SK-N-SH (cell line): ENCODE results near the gene OS9. TPM values are rescaled to one million over a fixed set of nuclear protein-coding genes. Genes with fewer than 3 reads are reported as not detected.
"Not testable (repeated sequence)": the region's sequence is repeated elsewhere in the genome, so short reads cannot be mapped to it uniquely, and the experiment has no call there.

Source experiments
- CTCF ChIA-PET: fragments of 300-600, 350-600 bp; formaldehyde crosslinking; extraction: SDS; loops from one replicate; lab custom pipeline; 2021; lab: Yijun Ruan, JAX
- POLR2A ChIA-PET: fragments of 350-600 bp; sonication (Branson Sonifier 250); formaldehyde crosslinking; extraction: SDS; loops from one replicate; lab custom pipeline; 2020; ENCODE audit warnings: antibody characterized with exemption, inconsistent platforms; lab: Yijun Ruan, JAX
- DNase-seq: peaks from one replicate; pipeline ENCODE4 v3.0.0; 2012
- H2AFZ ChIP-seq: fragments of 200-600 bp; sonication (generic); 2 replicates; pipeline ENCODE4 v1.8.1; 2016; ENCODE audit warnings: antibody characterized with exemption, mild to moderate bottlenecking, low read depth
- H3F3A ChIP-seq: fragments of 200-600 bp; sonication (generic); replicated peaks from 2 replicates; pipeline ENCODE3; 2016; ENCODE audit warnings: antibody characterized with exemption, mild to moderate bottlenecking; ENCODE audit not compliant: insufficient read depth
- H3K27ac ChIP-seq, 2 experiments: fragments of 200-500 bp in 1 of 2; fragments of 200-600 bp in 1 of 2; sonication (Bioruptor generic) in 1 of 2; sonication (generic), shearing (Covaris generic) in 1 of 2; 2 replicates each; pipeline versions ENCODE4 v1.5.1 to v1.6.1; 2014 to 2016; ENCODE audit warnings: low read depth in 2 of 2, inconsistent platforms in 1 of 2, low read length in 1 of 2, mild to moderate bottlenecking in 1 of 2, mixed read lengths in 1 of 2
- H3K27me3 ChIP-seq: fragments of 200-600 bp; sonication (generic), shearing (Covaris generic); 2 replicates; pipeline ENCODE4 v1.6.1; 2016; ENCODE audit warnings: mixed run types; ENCODE audit not compliant: insufficient read depth
- H3K36me3 ChIP-seq, 2 experiments: fragments of 200-500 bp in 1 of 2; fragments of 200-600 bp in 1 of 2; sonication (Bioruptor generic) in 1 of 2; sonication (generic) in 1 of 2; replicated peaks in 1 of 2; 2 replicates each; pipeline versions ENCODE3 to v1.5.1; 2014 to 2016; ENCODE audit warnings: low read length in 1 of 2, mild to moderate bottlenecking in 1 of 2; ENCODE audit not compliant: insufficient read depth in 2 of 2, control insufficient read depth in 1 of 2
- H3K4me1 ChIP-seq, 2 experiments: fragments of 200-500 bp in 1 of 2; fragments of 200-600 bp in 1 of 2; sonication (Bioruptor generic) in 1 of 2; sonication (generic), shearing (Covaris generic) in 1 of 2; 2 replicates each; pipeline versions ENCODE4 v1.5.1 to v1.6.1; 2014 to 2016; ENCODE audit warnings: low read depth in 1 of 2, low read length in 1 of 2, mixed run types in 1 of 2; ENCODE audit not compliant: insufficient read depth in 2 of 2, control insufficient read depth in 1 of 2
- H3K4me2 ChIP-seq: fragments of 200-600 bp; sonication (generic), shearing (Covaris generic); 2 replicates; pipeline ENCODE4 v1.6.1; 2017; ENCODE audit warnings: mixed run types
- H3K4me3 ChIP-seq, 2 experiments: fragments of 200-500 bp in 1 of 2; fragments of 200-600 bp in 1 of 2; sonication (Bioruptor generic) in 1 of 2; sonication (generic), shearing (Covaris generic) in 1 of 2; 2 replicates each; pipeline versions ENCODE4 v1.5.1 to v1.8.1; 2014 to 2016; ENCODE audit warnings: low read depth in 2 of 2, inconsistent platforms in 1 of 2, low read length in 1 of 2, mild to moderate bottlenecking in 1 of 2, mixed read lengths in 1 of 2, moderate library complexity in 1 of 2
- H3K79me2 ChIP-seq: fragments of 200-600 bp; sonication (generic); 2 replicates; pipeline ENCODE4 v1.8.1; 2017; ENCODE audit warnings: mild to moderate bottlenecking; ENCODE audit not compliant: insufficient read depth
- H3K9ac ChIP-seq: fragments of 200-600 bp; sonication (generic); 2 replicates; pipeline ENCODE4 v1.6.1; 2017; ENCODE audit warnings: mixed run types
- H3K9me2 ChIP-seq: fragments of 200-600 bp; sonication (generic); 2 replicates; pipeline ENCODE4 v1.6.1; 2017; ENCODE audit warnings: mixed run types
- H3K9me3 ChIP-seq: fragments of 200-600 bp; sonication (generic); 2 replicates; pipeline ENCODE4 v1.6.1; 2017; ENCODE audit warnings: mixed run types, mild to moderate bottlenecking, moderate library complexity
- H4K20me1 ChIP-seq: fragments of 200-600 bp; sonication (generic); 2 replicates; pipeline ENCODE4 v1.6.1; 2017; ENCODE audit warnings: mild to moderate bottlenecking, mixed run types; ENCODE audit not compliant: insufficient read depth
- ELF1 ChIP-seq: IDR thresholded peaks from 2 replicates; pipeline ENCODE4 v1.4.0; 2012
- FOXJ3 ChIP-seq: sonication (generic); formaldehyde crosslinking; IDR thresholded peaks from 2 replicates; pipeline ENCODE4 v1.5.1; 2020; ENCODE audit warnings: mild to moderate bottlenecking, missing genetic modification reagents
- GATA2 ChIP-seq: sonication (generic); formaldehyde crosslinking; IDR thresholded peaks from 2 replicates; pipeline ENCODE4 v1.5.0; 2020; ENCODE audit warnings: mild to moderate bottlenecking, missing genetic modification reagents
- JUND ChIP-seq: IDR thresholded peaks from 2 replicates; pipeline ENCODE4 v1.4.0; 2012
- NFIC ChIP-seq: IDR thresholded peaks from 2 replicates; pipeline ENCODE4 v1.4.0; 2012; ENCODE audit warnings: borderline replicate concordance
- POLR2AphosphoS5 ChIP-seq: IDR thresholded peaks from 2 replicates; pipeline ENCODE4 v1.6.1; 2012; ENCODE audit warnings: low read depth, low read length
- RAD21 ChIP-seq: IDR thresholded peaks from 2 replicates; pipeline ENCODE4 v1.6.1; 2012; ENCODE audit warnings: mild to moderate bottlenecking, low read length
- RCOR1 ChIP-seq: fragments of 150-350 bp; IDR thresholded peaks from 2 replicates; pipeline ENCODE4 v1.6.1; 2017; ENCODE audit warnings: antibody characterized with exemption, low read length
- SMC3 ChIP-seq: IDR thresholded peaks from 2 replicates; pipeline ENCODE4 v1.6.1; 2012; ENCODE audit warnings: low read depth, low read length, improper control_type of control experiment
- TAF1 ChIP-seq: IDR thresholded peaks from 2 replicates; pipeline ENCODE4 v1.6.1; 2012; ENCODE audit warnings: low read depth, mild to moderate bottlenecking, low read length, moderate library complexity, borderline replicate concordance
- WGBS: methylation state at CpG from one replicate; pipeline ENCODE4 v1.1.6; 2017; ENCODE audit warnings: low lambda C conversion rate; 5-methylcytosine and 5-hydroxymethylcytosine counted together
- polyA plus RNA-seq, 3 experiments: library from polyadenylated mRNA; depleted of rRNA; stranded (reverse); fragments of >200 nt; gene quantifications; 2 replicates each; pipeline ENCODE4 v1.2.3, GENCODE V29; 2012
- TF ChIP-seq, protein P1 (sequence below): fragments of 150-350 bp; IDR thresholded peaks from 2 replicates; pipeline ENCODE4 v1.6.1; 2016; ENCODE audit warnings: mild to moderate bottlenecking, low read depth, low read length
- TF ChIP-seq, protein P2 (sequence below): IDR thresholded peaks from 2 replicates; pipeline ENCODE4; 2012

Gene OS9
- polyA plus RNA-seq, 1 of the 3 experiments (the other 2 are of a cell fraction): 280 TPM

DNA sequence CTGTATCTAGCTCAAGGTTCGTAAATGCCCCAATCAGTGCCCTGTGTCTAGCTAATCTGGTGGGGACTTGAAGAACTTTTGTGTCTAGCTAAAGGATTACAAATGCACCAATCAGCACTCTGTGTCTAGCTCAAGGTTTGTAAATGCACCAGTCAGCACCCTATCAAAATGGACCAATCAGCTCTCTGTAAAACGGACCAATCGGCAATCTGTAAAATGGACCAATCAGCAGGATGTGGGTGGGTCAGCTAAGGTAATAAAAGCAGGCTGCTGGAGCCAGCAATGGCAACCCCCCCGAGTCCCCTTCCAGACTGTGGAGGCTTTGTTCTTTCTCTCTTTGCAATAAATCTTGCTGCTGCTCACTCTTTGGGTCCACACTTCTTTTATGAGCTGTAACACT, 37.5 kb upstream of the OS9 start:
- H3K9me2 ChIP-seq, H3K4me1 ChIP-seq, DNase-seq, H3K27ac ChIP-seq, H3K9me3 ChIP-seq, H3K36me3 ChIP-seq, H4K20me1 ChIP-seq, POLR2A ChIA-PET, H2AFZ ChIP-seq, H3K4me3 ChIP-seq, H3K9ac ChIP-seq, H3F3A ChIP-seq, H3K27me3 ChIP-seq, H3K4me2 ChIP-seq, H3K79me2 ChIP-seq: not testable (repeated sequence)
- WGBS: 47% methylated on average over 3 of the region's 4 CpGs
- CTCF ChIA-PET: interaction anchor here (0.6 to 3.4 kb wide), 5 partner anchors 15 to 73 kb away, joined by 3 to 15 read pairs (median 5); partner anchors contain the start of genes B4GALNT1 and PIP4K2C

DNA sequence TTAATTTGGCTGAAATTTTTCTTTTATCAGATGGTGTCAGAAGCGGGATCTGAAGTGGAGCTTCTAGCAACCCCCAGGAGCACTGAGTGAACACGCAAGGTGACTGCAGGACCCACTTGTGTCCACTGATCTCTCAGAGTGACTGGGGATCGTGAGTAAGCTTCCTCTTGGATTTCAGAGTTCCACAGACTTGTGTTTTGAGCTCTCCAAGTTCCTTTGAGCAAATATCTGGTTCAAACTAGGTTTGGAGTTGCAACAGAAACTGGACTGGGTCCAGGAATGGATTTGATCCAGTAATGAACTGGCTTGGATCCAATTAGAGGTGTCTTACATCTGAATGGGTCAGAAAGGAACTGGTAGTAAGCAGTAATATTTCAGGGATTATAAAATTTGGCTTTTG, 36.2 kb upstream of the OS9 start:
- no peaks in the 10 kb centered on the region for H4K20me1 ChIP-seq
- WGBS: 13% methylated on average over 3 of the region's 3 CpGs
- no peaks in the 10 kb centered on the region for H3K79me2 ChIP-seq
- TF ChIP-seq GATA2 (CRISPR knock-in tag) (no peak), POLR2AphosphoS5 (no peak), NFIC (no peak), ELF1 (no peak), JUND (no peak), TAF1 (no peak), RAD21 (no peak), RCOR1 (no peak), FOXJ3 (CRISPR knock-in tag) (no peak), SMC3 (no peak)
- TF ChIP-seq, protein P1, sequence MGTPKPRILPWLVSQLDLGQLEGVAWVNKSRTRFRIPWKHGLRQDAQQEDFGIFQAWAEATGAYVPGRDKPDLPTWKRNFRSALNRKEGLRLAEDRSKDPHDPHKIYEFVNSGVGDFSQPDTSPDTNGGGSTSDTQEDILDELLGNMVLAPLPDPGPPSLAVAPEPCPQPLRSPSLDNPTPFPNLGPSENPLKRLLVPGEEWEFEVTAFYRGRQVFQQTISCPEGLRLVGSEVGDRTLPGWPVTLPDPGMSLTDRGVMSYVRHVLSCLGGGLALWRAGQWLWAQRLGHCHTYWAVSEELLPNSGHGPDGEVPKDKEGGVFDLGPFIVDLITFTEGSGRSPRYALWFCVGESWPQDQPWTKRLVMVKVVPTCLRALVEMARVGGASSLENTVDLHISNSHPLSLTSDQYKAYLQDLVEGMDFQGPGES: no peak
- TF ChIP-seq, protein P2, sequence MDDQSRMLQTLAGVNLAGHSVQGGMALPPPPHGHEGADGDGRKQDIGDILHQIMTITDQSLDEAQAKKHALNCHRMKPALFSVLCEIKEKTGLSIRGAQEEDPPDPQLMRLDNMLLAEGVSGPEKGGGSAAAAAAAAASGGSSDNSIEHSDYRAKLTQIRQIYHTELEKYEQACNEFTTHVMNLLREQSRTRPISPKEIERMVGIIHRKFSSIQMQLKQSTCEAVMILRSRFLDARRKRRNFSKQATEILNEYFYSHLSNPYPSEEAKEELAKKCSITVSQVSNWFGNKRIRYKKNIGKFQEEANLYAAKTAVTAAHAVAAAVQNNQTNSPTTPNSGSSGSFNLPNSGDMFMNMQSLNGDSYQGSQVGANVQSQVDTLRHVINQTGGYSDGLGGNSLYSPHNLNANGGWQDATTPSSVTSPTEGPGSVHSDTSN: no peak
- H3K27me3 ChIP-seq: 0 out of 2 replicates have a peak, but pooled peaks cover 5% of the 10 kb centered on the region
- no peaks in the 10 kb centered on the region for H3K36me3 ChIP-seq
- peaks cover 11% of the 10 kb centered on the region for H3K9me3 ChIP-seq
- DNase-seq: no peak
- POLR2A ChIA-PET: no interaction called here
- H3F3A ChIP-seq: no peaks in the 10 kb centered on the region
- no peak overlapping the region for H3K27ac ChIP-seq
- no peaks in the 10 kb centered on the region for H3K9me2 ChIP-seq
- H3K4me2 ChIP-seq: no peak overlapping the region
- H3K4me1 ChIP-seq: no peaks in the 10 kb centered on the region
- no peak overlapping the region for H2AFZ ChIP-seq
- no peak overlapping the region for H3K9ac ChIP-seq
- CTCF ChIA-PET: interaction anchor here (0.8 to 3.4 kb wide), 6 partner anchors 9 to 25 kb away, joined by 3 to 15 read pairs (median 3); partner anchors contain the start of gene B4GALNT1
- H3K4me3 ChIP-seq: no peak overlapping the region
